ENCODE results near the gene VPS25. TPM values are rescaled to one million over a fixed set of nuclear protein-coding genes. Genes with fewer than 3 reads are reported as not detected.

Gene VPS25
- total RNA-seq, 4 donors from 2014 or later, result 38.5 to 71.2 (median 56.3) TPM

GRCh38 chr17:42784409-42784808, 11.2 kb downstream of the VPS25 start:
- peaks cover 17% of the 10 kb centered on the region for H3K27me3 ChIP-seq

GRCh38 chr17:42784811-42785592, 11.8 kb downstream of the VPS25 start:
- DNase-seq, result no peak
- H3K36me3 ChIP-seq, result no peaks in the 10 kb centered on the region
- peaks cover 3 to 40% of the 10 kb centered on the region in 2 donors for H3K4me1 ChIP-seq
- no peaks in the 10 kb centered on the region for H3K9me3 ChIP-seq
- WGBS, 2 donors, result 7 to 11% methylated on average over 25 to 37 of the region's 52 CpGs
- TF ChIP-seq POLR2A (IDR thresholded peaks at IDR 0.05) (no peak), CTCF (IDR thresholded peaks at IDR 0.05) (no peak)
- H3K27ac ChIP-seq, result no peak overlapping the region
- peaks cover 17% of the 10 kb centered on the region for H3K27me3 ChIP-seq
- intact Hi-C loops (cut with DNase I), result no loop called here
- no peak overlapping the region for H3K4me3 ChIP-seq (replicated peaks in 1 of 3)

More at GRCh38 chr17:42784409-42784808, 11.2 kb downstream of the VPS25 start:
- Histone ChIP-seq H3K4me3 (replicated peaks in 1 of 3) (no peak overlapping the region), H3K4me1 (peaks cover 3 to 41% of the 10 kb centered on the region in 2 donors), H3K36me3 (peaks cover 0 to 2% of the 10 kb centered on the region in 2 donors), H3K9me3 (no peaks in the 10 kb centered on the region), H3K27ac (no peak overlapping the region)
- intact Hi-C loops (cut with DNase I), result no loop called here
- DNase-seq, result no peak
- 8 to 25% methylated on average over 16 to 25 of the region's 25 CpGs for WGBS, 2 donors
- no peak for TF ChIP-seq CTCF (IDR thresholded peaks at IDR 0.05)
- no peak for TF ChIP-seq POLR2A (IDR thresholded peaks at IDR 0.05)

- TF ChIP-seq POLR2A (IDR thresholded peaks at IDR 0.05), result no peak
- no peak for TF ChIP-seq CTCF (IDR thresholded peaks at IDR 0.05)
- H3K27ac ChIP-seq, result no peak overlapping the region
- 73 to 86% methylated on average over 9 to 11 of the region's 11 CpGs for WGBS, 2 donors
- H3K4me1 ChIP-seq, result peaks cover 0 to 23% of the 10 kb centered on the region in 2 donors
- H3K4me3 ChIP-seq (replicated peaks in 1 of 3), result no peak overlapping the region
- no peaks in the 10 kb centered on the region for H3K36me3 ChIP-seq
- H3K27me3 ChIP-seq, result peaks cover 5% of the 10 kb centered on the region
- intact Hi-C loops (cut with DNase I), result no loop called here
- DNase-seq, result no peak
- H3K9me3 ChIP-seq, result no peaks in the 10 kb centered on the region
Measured at GRCh38 chr17:42787266-42787665, 14.0 kb downstream of the VPS25 start.

- intact Hi-C loops (cut with DNase I), result no loop called here
- Histone ChIP-seq H3K4me3 (replicated peaks in 1 of 3) (no peak overlapping the region), H3K27ac (no peak overlapping the region), H3K9me3 (no peaks in the 10 kb centered on the region), H3K36me3 (no peaks in the 10 kb centered on the region), H3K4me1 (no peaks in the 10 kb centered on the region), H3K27me3 (no peaks in the 10 kb centered on the region)
- TF ChIP-seq POLR2A (IDR thresholded peaks at IDR 0.05), result no peak
- no peak for TF ChIP-seq CTCF (IDR thresholded peaks at IDR 0.05)
- DNase-seq, result no peak
- 80 to 81% methylated on average over 2 of the region's 2 CpGs for WGBS, 2 donors
Measured at GRCh38 chr17:42791948-42792347, 18.7 kb downstream of the VPS25 start.

- intact Hi-C loops (cut with DNase I), result no loop called here
- no peaks in the 10 kb centered on the region for H3K36me3 ChIP-seq
- H3K4me1 ChIP-seq, result peaks cover 2 to 6% of the 10 kb centered on the region in 2 donors
- H3K9me3 ChIP-seq, result no peaks in the 10 kb centered on the region
- DNase-seq, result no peak
- no peak overlapping the region for H3K4me3 ChIP-seq (replicated peaks in 1 of 3)
- no peak overlapping the region for H3K27ac ChIP-seq
- no peaks in the 10 kb centered on the region for H3K27me3 ChIP-seq
- 73 to 76% methylated on average over 5 of the region's 5 CpGs for WGBS, 2 donors
- TF ChIP-seq POLR2A (IDR thresholded peaks at IDR 0.05) (no peak), CTCF (IDR thresholded peaks at IDR 0.05) (no peak)
Measured at GRCh38 chr17:42792545-42792944, 19.3 kb downstream of the VPS25 start.

All from thyroid gland (tissue), 4 donors.